Endothelial cell of umbilical vein (primary cell): Measurements from ENCODE around the gene KAZN.

Experiments
- POLR2A ChIP-seq: IDR thresholded peaks from 2 replicates; pipeline ENCODE4 v1.6.1; 2012; ENCODE audit warnings: low read depth, mild to moderate bottlenecking, control low read depth, low read length
- TF ChIP-seq, protein P1 (sequence below), 2 donors: IDR thresholded peaks; 1 replicate in 1 of 2; 2 replicates in 1 of 2; pipeline ENCODE4 v1.5.1; 2011; ENCODE audit warnings: low read length in 2 of 2, mild to moderate bottlenecking in 2 of 2, moderate library complexity in 2 of 2, control low read depth in 1 of 2, inconsistent platforms in 1 of 2, low read depth in 1 of 2; ENCODE audit not compliant: insufficient read depth in 1 of 2; ENCODE audit errors: extremely low read depth in 1 of 2

DNA sequence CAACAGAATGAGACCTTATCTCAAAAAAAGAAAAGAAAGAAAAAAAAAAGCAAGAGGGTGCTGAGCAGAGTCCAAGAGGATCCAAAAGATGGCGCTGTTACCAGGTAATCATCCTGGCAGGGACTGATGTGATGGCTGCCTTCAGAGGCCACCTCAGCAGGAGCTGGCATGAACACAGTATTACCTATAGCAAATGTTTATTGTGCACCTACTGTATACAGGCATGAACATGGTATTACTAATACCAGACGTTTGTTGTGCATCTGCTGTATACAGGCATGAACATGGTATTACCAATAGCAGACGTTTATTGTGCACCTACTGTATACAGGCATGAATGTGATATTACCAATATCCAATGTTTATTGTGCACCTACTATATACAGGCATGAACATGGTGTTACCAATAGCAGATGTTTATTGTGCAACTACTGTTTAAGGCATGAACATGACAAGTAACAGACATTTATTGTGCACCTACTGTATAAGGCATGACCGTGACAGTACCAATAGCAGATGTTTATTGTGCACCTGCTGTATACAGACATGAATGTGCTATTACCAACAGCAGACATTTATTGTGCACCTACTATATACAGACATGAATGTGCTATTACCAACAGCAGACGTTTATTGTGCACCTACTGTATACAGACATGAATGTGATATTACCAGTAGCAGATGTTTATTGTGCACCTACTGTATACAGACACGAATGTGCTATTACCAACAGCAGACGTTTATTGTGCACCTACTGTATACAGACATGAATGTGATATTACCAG lies 439.9 kb downstream of the KAZN start:
- TF ChIP-seq, protein P1, sequence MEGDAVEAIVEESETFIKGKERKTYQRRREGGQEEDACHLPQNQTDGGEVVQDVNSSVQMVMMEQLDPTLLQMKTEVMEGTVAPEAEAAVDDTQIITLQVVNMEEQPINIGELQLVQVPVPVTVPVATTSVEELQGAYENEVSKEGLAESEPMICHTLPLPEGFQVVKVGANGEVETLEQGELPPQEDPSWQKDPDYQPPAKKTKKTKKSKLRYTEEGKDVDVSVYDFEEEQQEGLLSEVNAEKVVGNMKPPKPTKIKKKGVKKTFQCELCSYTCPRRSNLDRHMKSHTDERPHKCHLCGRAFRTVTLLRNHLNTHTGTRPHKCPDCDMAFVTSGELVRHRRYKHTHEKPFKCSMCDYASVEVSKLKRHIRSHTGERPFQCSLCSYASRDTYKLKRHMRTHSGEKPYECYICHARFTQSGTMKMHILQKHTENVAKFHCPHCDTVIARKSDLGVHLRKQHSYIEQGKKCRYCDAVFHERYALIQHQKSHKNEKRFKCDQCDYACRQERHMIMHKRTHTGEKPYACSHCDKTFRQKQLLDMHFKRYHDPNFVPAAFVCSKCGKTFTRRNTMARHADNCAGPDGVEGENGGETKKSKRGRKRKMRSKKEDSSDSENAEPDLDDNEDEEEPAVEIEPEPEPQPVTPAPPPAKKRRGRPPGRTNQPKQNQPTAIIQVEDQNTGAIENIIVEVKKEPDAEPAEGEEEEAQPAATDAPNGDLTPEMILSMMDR (IDR thresholded peaks at IDR 0.05; ENCODE audit: extremely low read depth in 1 of 2, insufficient read depth in 1 of 2, low read depth in 1 of 2, low read length in 2 of 2), result peak; percentile 31 to 35
- no peak for TF ChIP-seq POLR2A
